ENCODE results near the gene SYMPK.

The SYMPK gene

GRCh38 chr19:45812297-45812696 lies 50.6 kb downstream of the SYMPK start:
- TF ChIP-seq CTCF (IDR thresholded peaks at IDR 0.05), result no peak
- DNase-seq, result no peak
- peaks cover 9% of the 10 kb centered on the region for H3K27me3 Mint-ChIP-seq (ENCODE audit: low read depth, poor library complexity)
- H3K4me3 Mint-ChIP-seq, result peak overlapping the region; percentile 37
- no peak overlapping the region for H3K27ac Mint-ChIP-seq
- no peaks in the 10 kb centered on the region for H3K9me3 Mint-ChIP-seq
- H3K4me1 Mint-ChIP-seq, result peaks cover 23% of the 10 kb centered on the region
- no peaks in the 10 kb centered on the region for H3K36me3 Mint-ChIP-seq (ENCODE audit: low read depth)

GRCh38 chr19:45809643-45810159 lies 53.2 kb downstream of the SYMPK start:
- H3K9me3 Mint-ChIP-seq, result no peaks in the 10 kb centered on the region
- H3K27ac Mint-ChIP-seq, result peak overlapping the region; percentile 8
- H3K36me3 Mint-ChIP-seq (ENCODE audit: low read depth), result no peaks in the 10 kb centered on the region
- H3K4me3 Mint-ChIP-seq, result no peak overlapping the region
- peaks cover 12% of the 10 kb centered on the region for H3K27me3 Mint-ChIP-seq (ENCODE audit: low read depth, poor library complexity)
- peaks cover 18% of the 10 kb centered on the region for H3K4me1 Mint-ChIP-seq
- TF ChIP-seq CTCF (IDR thresholded peaks at IDR 0.05), result no peak
- DNase-seq, result no peak

GRCh38 chr19:45805719-45806118 lies 57.2 kb downstream of the SYMPK start:
- peaks cover 37% of the 10 kb centered on the region for H3K4me1 Mint-ChIP-seq
- TF ChIP-seq CTCF (IDR thresholded peaks at IDR 0.05), result no peak
- H3K36me3 Mint-ChIP-seq (ENCODE audit: low read depth), result no peaks in the 10 kb centered on the region
- H3K27me3 Mint-ChIP-seq (ENCODE audit: low read depth, poor library complexity), result peaks cover 7% of the 10 kb centered on the region
- no peak overlapping the region for H3K4me3 Mint-ChIP-seq
- no peaks in the 10 kb centered on the region for H3K9me3 Mint-ChIP-seq
- DNase-seq, result no peak
- no peak overlapping the region for H3K27ac Mint-ChIP-seq

GRCh38 chr19:45804959-45805230 lies 58.1 kb downstream of the SYMPK start:
- no peak for TF ChIP-seq CTCF (IDR thresholded peaks at IDR 0.05)
- H3K27me3 Mint-ChIP-seq (ENCODE audit: low read depth, poor library complexity), result peaks cover 7% of the 10 kb centered on the region
- no peak overlapping the region for H3K4me3 Mint-ChIP-seq
- DNase-seq, result no peak
- no peaks in the 10 kb centered on the region for H3K9me3 Mint-ChIP-seq
- peaks cover 41% of the 10 kb centered on the region for H3K4me1 Mint-ChIP-seq
- no peak overlapping the region for H3K27ac Mint-ChIP-seq
- H3K36me3 Mint-ChIP-seq (ENCODE audit: low read depth), result no peaks in the 10 kb centered on the region

GRCh38 chr19:45804140-45804958 lies 58.6 kb downstream of the SYMPK start:
- no peaks in the 10 kb centered on the region for H3K36me3 Mint-ChIP-seq (ENCODE audit: low read depth)
- peaks cover 42% of the 10 kb centered on the region for H3K4me1 Mint-ChIP-seq
- TF ChIP-seq CTCF (IDR thresholded peaks at IDR 0.05), result no peak
- no peak overlapping the region for H3K4me3 Mint-ChIP-seq
- DNase-seq, result no peak
- no peaks in the 10 kb centered on the region for H3K9me3 Mint-ChIP-seq
- H3K27ac Mint-ChIP-seq, result no peak overlapping the region
- peaks cover 4% of the 10 kb centered on the region for H3K27me3 Mint-ChIP-seq (ENCODE audit: low read depth, poor library complexity)

GRCh38 chr19:45801603-45802175 lies 61.3 kb downstream of the SYMPK start:
- H3K4me1 Mint-ChIP-seq, result peaks cover 47% of the 10 kb centered on the region
- TF ChIP-seq CTCF (IDR thresholded peaks at IDR 0.05), result no peak

More at GRCh38 chr19:45801603-45802175, 61.3 kb downstream of the SYMPK start:
- Mint-ChIP-seq H3K27ac (no peak overlapping the region), H3K9me3 (no peaks in the 10 kb centered on the region), H3K27me3 (ENCODE audit: low read depth, poor library complexity) (peaks cover 11% of the 10 kb centered on the region), H3K36me3 (ENCODE audit: low read depth) (no peaks in the 10 kb centered on the region), H3K4me3 (peak overlapping the region; percentile 37)
- no peak for DNase-seq
